Uterus (tissue), 2 donors: ENCODE measurements around the gene REN.

ENCODE experiments used
- CTCF ChIP-seq, 4 experiments: fragments of 200-600 bp in 2 of 4; fragments of 450-650 bp in 2 of 4; sonication (generic) in 2 of 4; IDR thresholded peaks; one replicate each; pipeline ENCODE4 v1.5.1; 2016 to 2019; ENCODE audit warnings: antibody characterized with exemption in 4 of 4, mild to moderate bottlenecking in 2 of 4, moderate library complexity in 1 of 4
- POLR2A ChIP-seq, 2 donors: fragments of 450-650 bp; IDR thresholded peaks; one replicate each; pipeline ENCODE4 v1.6.1; 2016; ENCODE audit warnings: antibody characterized with exemption in 2 of 2, mild to moderate bottlenecking in 1 of 2, moderate library complexity in 1 of 2

- no peak for TF ChIP-seq CTCF (IDR thresholded peaks at IDR 0.05)
- TF ChIP-seq POLR2A (IDR thresholded peaks at IDR 0.05) = no peak
Measured at GRCh38 chr1:204149107-204149506, 17.0 kb downstream of the REN start.
